Panc1 (cell line): Measurements from ENCODE around the gene CLDN9. TPM values are rescaled to one million over a fixed set of nuclear protein-coding genes. Genes with fewer than 3 reads are reported as not detected.

Source experiments
- ATAC-seq: fragments of 200-7000 bp; cut with Tn5 transposase; 2 replicates; pipeline ENCODE4 v1.9.1; 2020; ENCODE audit warnings: mild to moderate bottlenecking, moderate library complexity
- BruUV-seq: library from RNA; stranded (reverse); fragments of 400-500 nt; replicated peaks from 2 replicates; lab custom pipeline; 2021; lab: Mats Ljungman, UMichigan
- CTCF ChIA-PET: fragments of 300-600 bp; sonication (Branson Sonifier 250); formaldehyde crosslinking; loops from one replicate; lab custom pipeline; 2022; ENCODE audit warnings: antibody characterized with exemption; lab: Charles Lee
- POLR2A ChIA-PET: fragments of 300-600 bp; sonication (Branson Sonifier 250); formaldehyde crosslinking; loops from one replicate; lab custom pipeline; 2022; ENCODE audit warnings: antibody characterized with exemption; lab: Charles Lee
- DNase-seq: peaks from one replicate; pipeline ENCODE4 v3.0.0-alpha.2; 2010; ENCODE audit warnings: low read depth, low spot score
- H3K27ac ChIP-seq: 2 replicates; pipeline ENCODE4 v1.5.1; 2011; ENCODE audit warnings: mild to moderate bottlenecking, low read length, inconsistent platforms
- H3K27me3 ChIP-seq: fragments of 200-500 bp; sonication (Bioruptor generic); 2 replicates; pipeline ENCODE4 v1.6.0; 2014; ENCODE audit warnings: low read length, inconsistent platforms; ENCODE audit not compliant: control insufficient read depth, insufficient read depth
- H3K36me3 ChIP-seq: fragments of 200-500 bp; sonication (Bioruptor generic); 2 replicates; pipeline ENCODE4 v1.5.1; 2014; ENCODE audit warnings: inconsistent platforms, mild to moderate bottlenecking, low read length, moderate library complexity; ENCODE audit not compliant: control insufficient read depth, insufficient read depth
- H3K4me1 ChIP-seq: 2 replicates; pipeline ENCODE4 v1.5.1; 2011; ENCODE audit warnings: inconsistent platforms, mild to moderate bottlenecking, low read length, moderate library complexity; ENCODE audit not compliant: control insufficient read depth, insufficient read depth
- H3K4me3 ChIP-seq, 2 experiments: 2 replicates each; pipeline ENCODE4 v1.5.1; 2011 to 2012; ENCODE audit warnings: low read depth in 2 of 2, low read length in 2 of 2, mild to moderate bottlenecking in 2 of 2, inconsistent platforms in 1 of 2, moderate library complexity in 1 of 2
- H3K9me3 ChIP-seq: fragments of 200-500 bp; sonication (Bioruptor generic); 2 replicates; pipeline ENCODE4 v1.5.1; 2014; ENCODE audit warnings: low read depth, mild to moderate bottlenecking, inconsistent platforms, low read length, moderate library complexity; ENCODE audit not compliant: control insufficient read depth, insufficient read depth
- CTCF ChIP-seq: fragments of 450-650 bp; IDR thresholded peaks from 2 replicates; pipeline ENCODE4 v1.5.1; 2017; ENCODE audit warnings: mild to moderate bottlenecking
- POLR2AphosphoS5 ChIP-seq: IDR thresholded peaks from 2 replicates; pipeline ENCODE4 v1.6.1; 2012; ENCODE audit warnings: mild to moderate bottlenecking, low read depth, low read length, moderate library complexity
- REST ChIP-seq, 2 experiments: IDR thresholded peaks; 2 replicates each; pipeline ENCODE4 v1.6.1; 2011 to 2012; ENCODE audit warnings: low read depth in 2 of 2, control low read depth in 1 of 2, low read length in 1 of 2, mild to moderate bottlenecking in 1 of 2, moderate library complexity in 1 of 2; ENCODE audit not compliant: insufficient read depth in 1 of 2
- SIN3A ChIP-seq: IDR thresholded peaks from 2 replicates; pipeline ENCODE4 v1.6.1; 2012; ENCODE audit warnings: low read depth, mild to moderate bottlenecking, low read length, moderate library complexity, borderline replicate concordance; ENCODE audit not compliant: insufficient read depth
- TCF7L2 ChIP-seq: IDR thresholded peaks from 2 replicates; pipeline ENCODE4 v1.6.1; 2011; ENCODE audit warnings: mild to moderate bottlenecking, low read depth, low read length, inconsistent platforms
- in situ Hi-C: cut with HindIII; loops from 2 replicates; pipeline ENCODE4 v1.10.0; 2016; ENCODE audit warnings: low sequenced_read_pairs, low pct_unique_long_range_greater_than_20kb
- intact Hi-C: fragments of 100-400 bp; cut with micrococcal nuclease; formaldehyde crosslinking; loops from one replicate; pipeline ENCODE4 v1.10.0; 2022; ENCODE audit not compliant: unreplicated experiment
- total RNA-seq: library from RNA; stranded (reverse); gene quantifications from one replicate; pipeline ENCODE4 v1.2.1, GENCODE V29; 2021; ENCODE audit not compliant: unreplicated experiment

The CLDN9 gene
- total RNA-seq, 1 experiment from 2014 or later: 1.6 TPM

GRCh38 chr16:2967211-2967631 is 45.5 kb upstream of the CLDN9 start:
- Histone ChIP-seq H3K9me3 (no peaks in the 10 kb centered on the region), H3K27me3 (no peaks in the 10 kb centered on the region), H3K36me3 (no peaks in the 10 kb centered on the region; the same call in 1 of the 2 replicates), H3K4me3 (no peak overlapping the region), H3K27ac (no peak overlapping the region), H3K4me1 (peaks cover 35% of the 10 kb centered on the region)
- TF ChIP-seq REST (IDR thresholded peaks at IDR 0.05; ENCODE audit: insufficient read depth in 1 of 2, low read depth in 2 of 2, low read length in 1 of 2): no peak
- no peak for TF ChIP-seq CTCF
- no peak for TF ChIP-seq POLR2AphosphoS5
- TF ChIP-seq SIN3A: no peak
- TF ChIP-seq TCF7L2: no peak
- intact Hi-C loops (no loop called here), in situ Hi-C loops (no loop called here)
- CTCF ChIA-PET: no interaction called here
- ATAC-seq: no peak
- BruUV-seq: no TSS peak
- no peak for DNase-seq
- POLR2A ChIA-PET: no interaction called here

GRCh38 chr16:2967721-2968161 is 45.0 kb upstream of the CLDN9 start:
- TF ChIP-seq TCF7L2 (no peak), REST (IDR thresholded peaks at IDR 0.05; ENCODE audit: insufficient read depth in 1 of 2, low read depth in 2 of 2, low read length in 1 of 2) (no peak), POLR2AphosphoS5 (no peak), CTCF (no peak), SIN3A (no peak)
- H3K27me3 ChIP-seq: no peaks in the 10 kb centered on the region
- BruUV-seq: no TSS peak
- H3K36me3 ChIP-seq: no peaks in the 10 kb centered on the region; the same call in 1 of the 2 replicates
- DNase-seq (no peak), ATAC-seq (no peak)
- no peaks in the 10 kb centered on the region for H3K9me3 ChIP-seq
- no peak overlapping the region; the same call in 1 of the 2 replicates for H3K27ac ChIP-seq
- intact Hi-C loops (no loop called here), in situ Hi-C loops (no loop called here)
- ChIA-PET POLR2A (no interaction called here), CTCF (no interaction called here)
- peaks cover 35% of the 10 kb centered on the region for H3K4me1 ChIP-seq
- no peak overlapping the region for H3K4me3 ChIP-seq
